ENCODE measurements around the gene DUSP21. TPM values are rescaled to one million over a fixed set of nuclear protein-coding genes. Genes with fewer than 3 reads are reported as not detected.

DUSP21 gene
- total RNA-seq, 4 donors from 2014 or later, result not detected

DNA sequence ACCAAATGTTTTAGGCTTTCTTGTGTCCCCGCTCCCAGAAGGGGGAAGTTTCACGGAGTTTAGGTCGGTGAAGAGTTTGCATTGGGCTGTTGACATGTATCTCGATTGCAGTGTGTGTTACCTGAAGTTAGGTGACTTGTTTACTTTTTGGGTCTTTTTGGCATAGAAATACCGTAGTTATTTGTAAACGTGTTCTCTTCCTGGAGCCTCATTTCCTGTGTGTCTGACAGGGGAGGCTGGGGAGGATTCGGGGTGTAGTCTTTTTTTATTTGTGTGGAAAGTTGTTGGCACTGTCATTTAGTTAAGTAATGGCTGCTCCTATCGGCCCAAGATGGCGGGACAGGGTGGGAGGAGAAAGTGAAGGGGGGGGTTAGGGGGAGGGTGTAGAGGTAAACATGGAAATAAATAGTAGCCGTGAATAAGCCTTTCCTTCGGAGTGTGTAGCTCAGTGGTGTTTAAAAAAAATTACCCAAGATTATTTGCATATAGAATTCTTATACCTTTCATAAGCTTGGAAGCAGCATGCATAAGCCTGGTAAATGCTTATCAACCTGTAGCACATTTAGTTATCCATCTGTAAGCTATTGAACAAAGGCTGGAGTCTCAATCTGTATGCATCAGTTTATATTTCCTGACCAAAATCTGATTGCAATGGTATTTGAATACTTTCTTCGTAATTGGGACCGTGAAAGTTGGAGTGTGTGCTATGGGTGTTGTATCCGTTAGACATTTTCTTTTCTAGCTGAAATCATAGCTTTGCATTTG lies 30.8 kb downstream of the DUSP21 start:
- peak overlapping the region; percentile 94 to 100 (median 98) for H3K27ac ChIP-seq
- in situ Hi-C loops (cut with MboI; ENCODE audit: low sequenced_read_pairs in 4 of 4) (loop anchor here in 2 of 4 donors (25.0 kb wide), 1 partner anchor 188 kb away; no protein-coding TSS in a partner anchor), intact Hi-C loops (cut with DNase I; ENCODE audit: low total_unique reads) (loop anchor here (2.0 to 10.0 kb wide), 6 partner anchors 60 to 640 kb away; partner anchors contain the start of gene FUNDC1)
- H3K9me3 ChIP-seq, result no peaks in the 10 kb centered on the region
- H3K27me3 ChIP-seq, result no peaks in the 10 kb centered on the region
- ATAC-seq (peak; percentile 28 to 51), DNase-seq (peak; percentile 9 to 23)
- H3K4me3 ChIP-seq, result peak overlapping the region; percentile 74 to 83 (median 77)
- H3K4me1 ChIP-seq, result peaks cover 17 to 58% of the 10 kb centered on the region in 2 donors
- TF ChIP-seq, protein P1, sequence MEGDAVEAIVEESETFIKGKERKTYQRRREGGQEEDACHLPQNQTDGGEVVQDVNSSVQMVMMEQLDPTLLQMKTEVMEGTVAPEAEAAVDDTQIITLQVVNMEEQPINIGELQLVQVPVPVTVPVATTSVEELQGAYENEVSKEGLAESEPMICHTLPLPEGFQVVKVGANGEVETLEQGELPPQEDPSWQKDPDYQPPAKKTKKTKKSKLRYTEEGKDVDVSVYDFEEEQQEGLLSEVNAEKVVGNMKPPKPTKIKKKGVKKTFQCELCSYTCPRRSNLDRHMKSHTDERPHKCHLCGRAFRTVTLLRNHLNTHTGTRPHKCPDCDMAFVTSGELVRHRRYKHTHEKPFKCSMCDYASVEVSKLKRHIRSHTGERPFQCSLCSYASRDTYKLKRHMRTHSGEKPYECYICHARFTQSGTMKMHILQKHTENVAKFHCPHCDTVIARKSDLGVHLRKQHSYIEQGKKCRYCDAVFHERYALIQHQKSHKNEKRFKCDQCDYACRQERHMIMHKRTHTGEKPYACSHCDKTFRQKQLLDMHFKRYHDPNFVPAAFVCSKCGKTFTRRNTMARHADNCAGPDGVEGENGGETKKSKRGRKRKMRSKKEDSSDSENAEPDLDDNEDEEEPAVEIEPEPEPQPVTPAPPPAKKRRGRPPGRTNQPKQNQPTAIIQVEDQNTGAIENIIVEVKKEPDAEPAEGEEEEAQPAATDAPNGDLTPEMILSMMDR (IDR thresholded peaks at IDR 0.05 in 4 of 5, conservative IDR thresholded peaks at IDR 0.05 in 1 of 5), result no peak
- no peak for TF ChIP-seq POLR2A (IDR thresholded peaks at IDR 0.05)
- no peaks in the 10 kb centered on the region for H3K36me3 ChIP-seq

DNA sequence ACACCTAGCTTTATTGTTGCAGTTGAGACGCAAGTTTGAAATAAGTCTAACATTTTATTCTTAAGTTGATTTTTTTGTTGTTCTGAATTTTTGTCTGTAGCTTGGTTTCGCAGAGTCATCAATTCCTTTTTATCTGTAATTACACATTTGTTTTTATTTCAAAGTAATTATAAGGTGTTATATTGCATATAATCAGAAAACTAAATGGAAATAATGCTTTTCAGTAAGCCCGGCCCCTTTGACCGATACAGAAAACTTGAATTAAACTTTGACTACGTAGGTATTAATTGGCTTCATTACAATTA lies 31.3 kb downstream of the DUSP21 start:
- H3K4me1 ChIP-seq, result peaks cover 17 to 58% of the 10 kb centered on the region in 2 donors
- H3K36me3 ChIP-seq, result no peaks in the 10 kb centered on the region
- H3K27me3 ChIP-seq, result no peaks in the 10 kb centered on the region
- in situ Hi-C loops (cut with MboI; ENCODE audit: low sequenced_read_pairs in 4 of 4) (loop anchor here in 1 of 4 donors (25.0 kb wide), 1 partner anchor 187 kb away; no protein-coding TSS in a partner anchor), intact Hi-C loops (cut with DNase I; ENCODE audit: low total_unique reads) (loop anchor here (2.0 to 10.0 kb wide), 3 partner anchors 60 to 640 kb away; no protein-coding TSS in a partner anchor)
- no peaks in the 10 kb centered on the region for H3K9me3 ChIP-seq
- peak overlapping the region; percentile 94 to 100 (median 98) for H3K27ac ChIP-seq
- H3K4me3 ChIP-seq, result peak overlapping the region; percentile 74 to 83 (median 77)
- DNase-seq, result no peak
- TF ChIP-seq POLR2A (IDR thresholded peaks at IDR 0.05), result no peak
- TF ChIP-seq, protein P1 (IDR thresholded peaks at IDR 0.05 in 4 of 5, conservative IDR thresholded peaks at IDR 0.05 in 1 of 5), result no peak
- ATAC-seq, result no peak

- no peaks in the 10 kb centered on the region for H3K27me3 ChIP-seq
- H3K27ac ChIP-seq, result peak overlapping the region; percentile 94 to 100 (median 98)
- TF ChIP-seq, protein P1 (IDR thresholded peaks at IDR 0.05 in 4 of 5, conservative IDR thresholded peaks at IDR 0.05 in 1 of 5), result no peak
- no peaks in the 10 kb centered on the region for H3K9me3 ChIP-seq
- peaks cover 16 to 58% of the 10 kb centered on the region in 2 donors for H3K4me1 ChIP-seq
- ATAC-seq (no peak), DNase-seq (no peak)
- intact Hi-C loops (cut with DNase I; ENCODE audit: low total_unique reads), result loop anchor here (10.0 kb wide), 1 partner anchor 639 kb away; no protein-coding TSS in a partner anchor
- in situ Hi-C loops (cut with MboI; ENCODE audit: low sequenced_read_pairs in 4 of 4), result loop anchor here in 1 of 4 donors (25.0 kb wide), 1 partner anchor 186 kb away; no protein-coding TSS in a partner anchor
- no peaks in the 10 kb centered on the region for H3K36me3 ChIP-seq
- peak overlapping the region; percentile 74 to 83 (median 77) for H3K4me3 ChIP-seq
Measured at GRCh38 chrX:44876086-44876485, 32.3 kb downstream of the DUSP21 start.

- Histone ChIP-seq H3K4me1 (peaks cover 9 to 56% of the 10 kb centered on the region in 2 donors), H3K36me3 (no peaks in the 10 kb centered on the region), H3K9me3 (no peaks in the 10 kb centered on the region), H3K4me3 (no peak overlapping the region), H3K27me3 (no peaks in the 10 kb centered on the region), H3K27ac (no peak overlapping the region)
- ATAC-seq, result no peak
- intact Hi-C loops (cut with DNase I; ENCODE audit: low total_unique reads), result loop anchor here (10.0 kb wide), 1 partner anchor 638 kb away; no protein-coding TSS in a partner anchor
- DNase-seq, result no peak
- TF ChIP-seq POLR2A (IDR thresholded peaks at IDR 0.05), result no peak
- in situ Hi-C loops (cut with MboI; ENCODE audit: low sequenced_read_pairs in 4 of 4), result loop anchor here in 1 of 4 donors (25.0 kb wide), 1 partner anchor 186 kb away; no protein-coding TSS in a partner anchor
Measured at GRCh38 chrX:44876767-44877166, 32.9 kb downstream of the DUSP21 start.

DNA sequence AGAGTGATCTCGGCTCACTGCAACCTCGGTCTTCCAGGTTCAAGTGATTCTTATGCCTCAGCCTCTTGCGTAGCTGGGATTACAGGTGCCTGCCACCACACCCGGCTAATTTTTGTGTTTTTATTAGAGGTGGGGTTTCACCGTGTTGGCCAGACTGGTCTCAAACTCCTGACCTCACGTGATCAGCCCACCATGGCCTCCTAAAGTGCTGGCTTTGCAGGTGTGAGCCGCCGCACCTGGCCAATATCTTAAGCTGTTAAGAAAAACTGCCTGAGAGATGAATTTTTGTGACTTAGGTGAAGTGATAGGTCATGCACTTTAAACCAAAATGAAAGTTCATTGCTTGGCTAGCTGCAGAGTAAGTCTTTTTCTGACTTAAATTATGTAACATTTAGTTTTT lies 35.0 kb downstream of the DUSP21 start:
- TF ChIP-seq POLR2A (IDR thresholded peaks at IDR 0.05), result no peak
- Histone ChIP-seq H3K27ac (no peak overlapping the region), H3K4me1 (peaks cover 9 to 72% of the 10 kb centered on the region in 2 donors), H3K27me3 (no peaks in the 10 kb centered on the region), H3K4me3 (no peak overlapping the region), H3K9me3 (no peaks in the 10 kb centered on the region), H3K36me3 (no peaks in the 10 kb centered on the region)
- in situ Hi-C loops (cut with MboI; ENCODE audit: low sequenced_read_pairs in 4 of 4), result loop anchor here in 1 of 4 donors (25.0 kb wide), 1 partner anchor 184 kb away; no protein-coding TSS in a partner anchor
- intact Hi-C loops (cut with DNase I; ENCODE audit: low total_unique reads), result loop anchor here (10.0 kb wide), 1 partner anchor 636 kb away; no protein-coding TSS in a partner anchor
- no peak for DNase-seq
- ATAC-seq, result no peak

Data from gastrocnemius medialis (tissue), 4 donors.